Epithelial cell of esophagus (primary cell): ENCODE measurements around the gene DNAJB9.

Experiments used
- DNase-seq: peaks from one replicate; pipeline ENCODE4 v3.0.0; 2010; ENCODE audit warnings: low read depth
- H3K4me3 ChIP-seq: 2 replicates; pipeline ENCODE4 v1.5.1; 2011; ENCODE audit warnings: mild to moderate bottlenecking, low read length, control low read depth
- CTCF ChIP-seq: IDR thresholded peaks from 2 replicates; pipeline ENCODE4 v1.5.1; 2011; ENCODE audit warnings: low read depth, mild to moderate bottlenecking, low read length, control low read depth, inconsistent platforms; ENCODE audit not compliant: insufficient read depth; ENCODE audit errors: missing control alignments

The DNAJB9 gene

GRCh38 chr7:108592646-108593201 lies 23.1 kb downstream of the DNAJB9 start:
- peak; percentile 26 for DNase-seq
- peak; percentile 50 for TF ChIP-seq CTCF
- H3K4me3 ChIP-seq, result no peak overlapping the region

- no peak for DNase-seq
- H3K4me3 ChIP-seq, result no peak overlapping the region
- TF ChIP-seq CTCF, result no peak
These were observed 26.9 kb downstream of the DNAJB9 start for GRCh38 chr7:108596560-108596959.

GRCh38 chr7:108598153-108598552 lies 28.5 kb downstream of the DNAJB9 start:
- no peak for TF ChIP-seq CTCF
- DNase-seq, result no peak
- no peak overlapping the region for H3K4me3 ChIP-seq

- H3K4me3 ChIP-seq, result no peak overlapping the region
- no peak for DNase-seq
- no peak for TF ChIP-seq CTCF
These were observed 29.4 kb downstream of the DNAJB9 start for GRCh38 chr7:108598914-108599580.

GRCh38 chr7:108600399-108600798 lies 30.7 kb downstream of the DNAJB9 start:
- DNase-seq, result no peak
- no peak overlapping the region for H3K4me3 ChIP-seq
- TF ChIP-seq CTCF, result no peak

GRCh38 chr7:108603656-108604306 lies 34.1 kb downstream of the DNAJB9 start:
- H3K4me3 ChIP-seq, result no peak overlapping the region
- TF ChIP-seq CTCF, result no peak
- peak; percentile 43 for DNase-seq
